ENCODE measurements around the gene NPC1. TPM values are rescaled to one million over a fixed set of nuclear protein-coding genes. Genes with fewer than 3 reads are reported as not detected.
"Not testable (repeated sequence)": the region's sequence is repeated elsewhere in the genome, so short reads cannot be mapped to it uniquely, and the experiment has no call there.

The NPC1 gene
- total RNA-seq, 1 experiment from 2014 or later, result 38.3 TPM

GRCh38 chr18:23578891-23579653 is 7.2 kb downstream of the NPC1 start (continued):
- TF ChIP-seq, protein P1, sequence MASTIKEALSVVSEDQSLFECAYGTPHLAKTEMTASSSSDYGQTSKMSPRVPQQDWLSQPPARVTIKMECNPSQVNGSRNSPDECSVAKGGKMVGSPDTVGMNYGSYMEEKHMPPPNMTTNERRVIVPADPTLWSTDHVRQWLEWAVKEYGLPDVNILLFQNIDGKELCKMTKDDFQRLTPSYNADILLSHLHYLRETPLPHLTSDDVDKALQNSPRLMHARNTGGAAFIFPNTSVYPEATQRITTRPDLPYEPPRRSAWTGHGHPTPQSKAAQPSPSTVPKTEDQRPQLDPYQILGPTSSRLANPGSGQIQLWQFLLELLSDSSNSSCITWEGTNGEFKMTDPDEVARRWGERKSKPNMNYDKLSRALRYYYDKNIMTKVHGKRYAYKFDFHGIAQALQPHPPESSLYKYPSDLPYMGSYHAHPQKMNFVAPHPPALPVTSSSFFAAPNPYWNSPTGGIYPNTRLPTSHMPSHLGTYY (CRISPR knock-in tag; IDR thresholded peaks at IDR 0.05), result no peak

GRCh38 chr18:23578067-23578701 is 8.1 kb downstream of the NPC1 start:
- ChIA-PET CTCF (interaction anchor here (1.6 kb wide), 1 partner anchor 80 kb away, joined by 5 read pairs; no protein-coding TSS in a partner anchor), POLR2A (no interaction called here)
- DNase-seq (ENCODE audit: low spot score) (no peak), ATAC-seq (no peak)
- H3K4me1 Mint-ChIP-seq, result peaks cover 37% of the 10 kb centered on the region
- no peak overlapping the region for H3K4me3 Mint-ChIP-seq
- no peaks in the 10 kb centered on the region for H3K9me3 Mint-ChIP-seq
- peak overlapping the region; percentile 62; the same call in 1 of the 2 replicates for H3K27ac Mint-ChIP-seq
- TF ChIP-seq OVOL2 (CRISPR knock-in tag; IDR thresholded peaks at IDR 0.05; ENCODE audit: borderline replicate concordance) (no peak), FOXP1 (CRISPR knock-in tag; IDR thresholded peaks at IDR 0.05; ENCODE audit: borderline replicate concordance) (no peak), SOX15 (CRISPR knock-in tag; IDR thresholded peaks at IDR 0.05) (no peak), ZNF138 (CRISPR knock-in tag; conservative IDR thresholded peaks at IDR 0.05) (no peak)
- peaks cover 19% of the 10 kb centered on the region for H3K36me3 Mint-ChIP-seq
- H3K27me3 Mint-ChIP-seq (ENCODE audit: low read depth), result no peaks in the 10 kb centered on the region

- H3K4me3 Mint-ChIP-seq; CTCF ChIA-PET; ATAC-seq; H3K27me3 Mint-ChIP-seq (ENCODE audit: low read depth); H3K9me3 Mint-ChIP-seq; H3K27ac Mint-ChIP-seq; POLR2A ChIA-PET; DNase-seq (ENCODE audit: low spot score): not testable (repeated sequence)
- Mint-ChIP-seq H3K4me1 (peaks cover 37% of the 10 kb centered on the region), H3K36me3 (peaks cover 19% of the 10 kb centered on the region)
These were observed 8.8 kb downstream of the NPC1 start for GRCh38 chr18:23577521-23577920.

DNA sequence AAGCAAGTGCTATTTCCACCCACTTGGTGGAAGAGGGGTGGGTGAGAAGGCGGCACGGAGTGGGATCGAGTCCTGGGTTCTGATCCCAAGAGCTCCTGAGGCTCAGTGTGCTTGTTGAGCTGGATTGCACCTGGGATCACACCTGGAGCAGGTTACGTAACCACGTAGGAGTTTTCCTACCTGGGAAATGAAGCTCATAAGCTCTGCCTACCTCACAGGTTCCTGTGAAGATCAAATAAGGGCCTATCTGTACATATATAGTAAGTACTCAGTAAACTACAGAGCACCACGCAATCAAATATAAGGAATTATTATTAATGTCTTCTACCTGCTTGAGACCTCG is 11.0 kb downstream of the NPC1 start:
- H3K4me1 Mint-ChIP-seq, result peaks cover 21% of the 10 kb centered on the region
- CTCF ChIA-PET, result no interaction called here
- ATAC-seq (no peak), DNase-seq (ENCODE audit: low spot score) (no peak)
- POLR2A ChIA-PET, result no interaction called here
- H3K27ac Mint-ChIP-seq, result peak overlapping the region; percentile 79
- peaks cover 29% of the 10 kb centered on the region for H3K36me3 Mint-ChIP-seq
- H3K9me3 Mint-ChIP-seq, result no peaks in the 10 kb centered on the region
- H3K4me3 Mint-ChIP-seq, result no peak overlapping the region
- no peaks in the 10 kb centered on the region for H3K27me3 Mint-ChIP-seq (ENCODE audit: low read depth)
- TF ChIP-seq RORB (CRISPR knock-in tag; IDR thresholded peaks at IDR 0.05), result no peak
- TF ChIP-seq, protein P2, sequence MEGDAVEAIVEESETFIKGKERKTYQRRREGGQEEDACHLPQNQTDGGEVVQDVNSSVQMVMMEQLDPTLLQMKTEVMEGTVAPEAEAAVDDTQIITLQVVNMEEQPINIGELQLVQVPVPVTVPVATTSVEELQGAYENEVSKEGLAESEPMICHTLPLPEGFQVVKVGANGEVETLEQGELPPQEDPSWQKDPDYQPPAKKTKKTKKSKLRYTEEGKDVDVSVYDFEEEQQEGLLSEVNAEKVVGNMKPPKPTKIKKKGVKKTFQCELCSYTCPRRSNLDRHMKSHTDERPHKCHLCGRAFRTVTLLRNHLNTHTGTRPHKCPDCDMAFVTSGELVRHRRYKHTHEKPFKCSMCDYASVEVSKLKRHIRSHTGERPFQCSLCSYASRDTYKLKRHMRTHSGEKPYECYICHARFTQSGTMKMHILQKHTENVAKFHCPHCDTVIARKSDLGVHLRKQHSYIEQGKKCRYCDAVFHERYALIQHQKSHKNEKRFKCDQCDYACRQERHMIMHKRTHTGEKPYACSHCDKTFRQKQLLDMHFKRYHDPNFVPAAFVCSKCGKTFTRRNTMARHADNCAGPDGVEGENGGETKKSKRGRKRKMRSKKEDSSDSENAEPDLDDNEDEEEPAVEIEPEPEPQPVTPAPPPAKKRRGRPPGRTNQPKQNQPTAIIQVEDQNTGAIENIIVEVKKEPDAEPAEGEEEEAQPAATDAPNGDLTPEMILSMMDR (IDR thresholded peaks at IDR 0.05), result no peak
- TF ChIP-seq FOXJ3 (CRISPR knock-in tag; IDR thresholded peaks at IDR 0.05; ENCODE audit: borderline replicate concordance), result no peak
- no peak for TF ChIP-seq CBFB (CRISPR knock-in tag; IDR thresholded peaks at IDR 0.05; ENCODE audit: low read depth)

DNA sequence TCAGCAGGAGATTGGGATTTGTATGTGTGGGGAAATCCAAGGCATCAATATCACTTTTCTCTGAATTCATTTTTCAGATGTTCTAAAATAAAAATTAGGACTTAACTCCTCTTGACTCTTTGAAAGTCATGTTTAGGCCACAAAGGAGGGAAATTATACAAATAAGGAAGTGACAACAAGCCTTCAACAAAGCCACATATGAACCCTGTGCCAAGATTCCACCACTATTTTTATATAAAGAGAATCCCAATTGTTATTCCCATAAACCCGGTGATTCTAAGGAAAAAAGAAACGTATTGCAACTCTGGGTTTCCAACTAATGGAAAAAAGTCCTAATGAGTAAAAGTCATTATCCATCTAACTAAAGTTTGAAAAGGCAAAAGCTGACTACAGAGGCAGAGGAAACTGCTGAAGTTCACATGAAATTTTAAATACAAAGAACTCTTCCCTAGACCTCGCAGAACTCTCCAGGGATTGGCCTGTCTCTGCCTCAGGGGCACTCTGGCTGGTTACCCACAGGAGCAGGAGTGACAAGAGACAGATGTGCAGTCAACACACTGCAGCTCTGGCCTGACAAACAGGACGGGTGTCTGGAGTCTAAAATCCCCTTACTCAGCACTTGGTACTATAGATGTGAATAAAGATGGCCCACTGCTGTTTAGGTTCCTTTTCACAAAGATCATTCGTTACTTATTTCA is 11.5 kb downstream of the NPC1 start:
- no peak; the same call in 1 of the 2 replicates for ATAC-seq
- no peaks in the 10 kb centered on the region for H3K9me3 Mint-ChIP-seq
- ChIA-PET CTCF (no interaction called here), POLR2A (no interaction called here)
- peaks cover 34% of the 10 kb centered on the region for H3K36me3 Mint-ChIP-seq
- H3K4me3 Mint-ChIP-seq, result no peak overlapping the region
- H3K27ac Mint-ChIP-seq, result peak overlapping the region; percentile 79
- peaks cover 16% of the 10 kb centered on the region for H3K4me1 Mint-ChIP-seq
- DNase-seq (ENCODE audit: low spot score), result no peak
- no peaks in the 10 kb centered on the region for H3K27me3 Mint-ChIP-seq (ENCODE audit: low read depth)
- TF ChIP-seq ETV6 (CRISPR knock-in tag; IDR thresholded peaks at IDR 0.05) (no peak), ZNF416 (CRISPR knock-in tag; IDR thresholded peaks at IDR 0.05) (no peak), HMGA2 (CRISPR knock-in tag; IDR thresholded peaks at IDR 0.05) (no peak), KAT7 (CRISPR knock-in tag; IDR thresholded peaks at IDR 0.05; ENCODE audit: borderline replicate concordance) (no peak), ELF4 (CRISPR knock-in tag; IDR thresholded peaks at IDR 0.05; ENCODE audit: low read depth) (no peak), NR3C1 (CRISPR knock-in tag; conservative IDR thresholded peaks at IDR 0.05; ENCODE audit: low read depth) (no peak), ZNF138 (CRISPR knock-in tag; conservative IDR thresholded peaks at IDR 0.05) (no peak), FOXJ3 (CRISPR knock-in tag; IDR thresholded peaks at IDR 0.05; ENCODE audit: borderline replicate concordance) (no peak), E2F5 (CRISPR knock-in tag; IDR thresholded peaks at IDR 0.05) (no peak)
- TF ChIP-seq, protein P3, sequence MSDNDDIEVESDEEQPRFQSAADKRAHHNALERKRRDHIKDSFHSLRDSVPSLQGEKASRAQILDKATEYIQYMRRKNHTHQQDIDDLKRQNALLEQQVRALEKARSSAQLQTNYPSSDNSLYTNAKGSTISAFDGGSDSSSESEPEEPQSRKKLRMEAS (CRISPR knock-in tag; IDR thresholded peaks at IDR 0.05), result no peak
- TF ChIP-seq, protein P4, sequence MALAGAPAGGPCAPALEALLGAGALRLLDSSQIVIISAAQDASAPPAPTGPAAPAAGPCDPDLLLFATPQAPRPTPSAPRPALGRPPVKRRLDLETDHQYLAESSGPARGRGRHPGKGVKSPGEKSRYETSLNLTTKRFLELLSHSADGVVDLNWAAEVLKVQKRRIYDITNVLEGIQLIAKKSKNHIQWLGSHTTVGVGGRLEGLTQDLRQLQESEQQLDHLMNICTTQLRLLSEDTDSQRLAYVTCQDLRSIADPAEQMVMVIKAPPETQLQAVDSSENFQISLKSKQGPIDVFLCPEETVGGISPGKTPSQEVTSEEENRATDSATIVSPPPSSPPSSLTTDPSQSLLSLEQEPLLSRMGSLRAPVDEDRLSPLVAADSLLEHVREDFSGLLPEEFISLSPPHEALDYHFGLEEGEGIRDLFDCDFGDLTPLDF (CRISPR knock-in tag; IDR thresholded peaks at IDR 0.05), result no peak
- TF ChIP-seq, protein P1 (CRISPR knock-in tag; IDR thresholded peaks at IDR 0.05), result no peak
